ENCODE data around the gene LAMA2. TPM values are rescaled to one million over a fixed set of nuclear protein-coding genes. Genes with fewer than 3 reads are reported as not detected.

Gene LAMA2
- total and polyA plus RNA-seq, 10 donors: 0.83 to 66.6 (median 18.8) TPM

GRCh38 chr6:129485746-129486145 is 602.8 kb downstream of the LAMA2 start:
- H3K4me3 ChIP-seq: no peak overlapping the region
- intact Hi-C loops (cut with DNase I; ENCODE audit: low total_unique reads): no loop called here
- no peaks in the 10 kb centered on the region for H3K27me3 ChIP-seq (replicated peaks in 1 of 7)
- peaks cover 0 to 17% (median 11%) of the 10 kb centered on the region in 6 donors for H3K4me1 ChIP-seq
- H3K36me3 ChIP-seq: peaks cover 0 to 6% (median 0%) of the 10 kb centered on the region in 6 donors
- TF ChIP-seq POLR2AphosphoS5 (IDR thresholded peaks at IDR 0.05) (no peak), CTCF (IDR thresholded peaks at IDR 0.05 in 8 of 11, conservative IDR thresholded peaks at IDR 0.05 in 3 of 11) (no peak), POLR2A (IDR thresholded peaks at IDR 0.05) (no peak)
- H3K27ac ChIP-seq: no peak overlapping the region
- WGBS, 5 donors: 74 to 90% (median 80%) methylated on average over 2 of the region's 2 CpGs
- no peaks in the 10 kb centered on the region for H3K9me3 ChIP-seq
- no peak for DNase-seq

GRCh38 chr6:129486327-129486726 is 603.4 kb downstream of the LAMA2 start:
- intact Hi-C loops (cut with DNase I; ENCODE audit: low total_unique reads): no loop called here
- Histone ChIP-seq H3K9me3 (no peaks in the 10 kb centered on the region), H3K4me3 (no peak overlapping the region), H3K4me1 (peaks cover 0 to 23% (median 16%) of the 10 kb centered on the region in 6 donors), H3K27ac (no peak overlapping the region), H3K36me3 (peaks cover 0 to 5% (median 0%) of the 10 kb centered on the region in 6 donors), H3K27me3 (replicated peaks in 1 of 7) (no peaks in the 10 kb centered on the region)
- no peak for DNase-seq
- TF ChIP-seq CTCF (IDR thresholded peaks at IDR 0.05 in 8 of 11, conservative IDR thresholded peaks at IDR 0.05 in 3 of 11) (no peak), POLR2AphosphoS5 (IDR thresholded peaks at IDR 0.05) (no peak), POLR2A (IDR thresholded peaks at IDR 0.05) (no peak)
- WGBS, 5 donors: 69 to 81% (median 75%) methylated on average over 8 of the region's 8 CpGs

- no peak for TF ChIP-seq POLR2A (IDR thresholded peaks at IDR 0.05)
- TF ChIP-seq CTCF (IDR thresholded peaks at IDR 0.05 in 8 of 11, conservative IDR thresholded peaks at IDR 0.05 in 3 of 11): no peak
- no peak for TF ChIP-seq POLR2AphosphoS5 (IDR thresholded peaks at IDR 0.05)
- H3K27me3 ChIP-seq (replicated peaks in 1 of 7): no peaks in the 10 kb centered on the region
Measured at GRCh38 chr6:129488313-129488712, 605.4 kb downstream of the LAMA2 start.

GRCh38 chr6:129489215-129489765 is 606.4 kb downstream of the LAMA2 start:
- no peak overlapping the region for H3K27ac ChIP-seq
- WGBS, 5 donors: 95 to 100% (median 97%) methylated on average over 2 of the region's 2 CpGs
- no peaks in the 10 kb centered on the region for H3K36me3 ChIP-seq
- H3K4me3 ChIP-seq: no peak overlapping the region
- TF ChIP-seq CTCF (IDR thresholded peaks at IDR 0.05 in 8 of 11, conservative IDR thresholded peaks at IDR 0.05 in 3 of 11) (no peak), POLR2AphosphoS5 (IDR thresholded peaks at IDR 0.05) (no peak), POLR2A (IDR thresholded peaks at IDR 0.05) (no peak)
- H3K9me3 ChIP-seq: no peaks in the 10 kb centered on the region
- intact Hi-C loops (cut with DNase I; ENCODE audit: low total_unique reads): no loop called here
- peaks cover 0 to 26% (median 17%) of the 10 kb centered on the region in 6 donors for H3K4me1 ChIP-seq
- no peak for DNase-seq
- no peaks in the 10 kb centered on the region for H3K27me3 ChIP-seq (replicated peaks in 1 of 7)

More at GRCh38 chr6:129488313-129488712, 605.4 kb downstream of the LAMA2 start:
- no peak overlapping the region for H3K27ac ChIP-seq
- H3K9me3 ChIP-seq: no peaks in the 10 kb centered on the region
- H3K4me1 ChIP-seq: peaks cover 0 to 26% (median 17%) of the 10 kb centered on the region in 6 donors
- DNase-seq: no peak
- H3K4me3 ChIP-seq: no peak overlapping the region
- intact Hi-C loops (cut with DNase I; ENCODE audit: low total_unique reads): no loop called here
- WGBS, 5 donors: 48 to 72% (median 67%) methylated on average over 2 of the region's 2 CpGs
- no peaks in the 10 kb centered on the region for H3K36me3 ChIP-seq

All from spleen (tissue), 11 donors.